CD4-positive, alpha-beta T cell (primary cell): Measurements from ENCODE around the gene GPX4. TPM values are rescaled to one million over a fixed set of nuclear protein-coding genes. Genes with fewer than 3 reads are reported as not detected.

Experiments used
- ATAC-seq: fragments of 200-7000 bp; cut with Tn5 transposase; one replicate; pipeline ENCODE4 v1.10.0; 2022; ENCODE audit warnings: mild to moderate bottlenecking; ENCODE audit not compliant: poor library complexity
- CTCF ChIA-PET: fragments of 350-600 bp; sonication (Branson Sonifier 250); formaldehyde crosslinking; loops from one replicate; lab custom pipeline; 2021; ENCODE audit warnings: antibody characterized with exemption, inconsistent platforms; lab: Charles Lee
- POLR2A ChIA-PET: fragments of 350-600 bp; sonication (Branson Sonifier 250); formaldehyde crosslinking; loops from one replicate; lab custom pipeline; 2021; ENCODE audit warnings: antibody characterized with exemption, inconsistent platforms; lab: Charles Lee
- DNase-seq, 14 experiments: peaks; one replicate each; pipeline ENCODE4 v3.0.0-alpha.2; 2013 to 2020; ENCODE audit warnings: mixed read lengths in 2 of 14
- H3K27ac ChIP-seq, 2 donors: one replicate each; pipeline versions ENCODE4 v1.5.1 to v1.7.0; 2013; ENCODE audit warnings: low read length in 2 of 2, low read depth in 1 of 2, mild to moderate bottlenecking in 1 of 2
- H3K27me3 ChIP-seq, 2 experiments: 1 replicate in 1 of 2; 2 replicates in 1 of 2; pipeline versions ENCODE4 v1.6.1 to v1.7.0; 2013; ENCODE audit warnings: low read length in 2 of 2, control low read depth in 1 of 2, mild to moderate bottlenecking in 1 of 2, moderate library complexity in 1 of 2; ENCODE audit not compliant: insufficient read depth in 2 of 2, control insufficient read depth in 1 of 2
- H3K36me3 ChIP-seq: one replicate; pipeline ENCODE4 v1.6.1; 2013; ENCODE audit warnings: low read length, control low read depth; ENCODE audit not compliant: insufficient read depth
- H3K4me1 ChIP-seq: one replicate; pipeline ENCODE4 v1.6.1; 2013; ENCODE audit warnings: low read length, control low read depth; ENCODE audit not compliant: insufficient read depth
- H3K4me3 ChIP-seq: one replicate; pipeline ENCODE4 v1.5.1; 2013; ENCODE audit warnings: mild to moderate bottlenecking, low read length, moderate library complexity
- H3K9me3 ChIP-seq, 2 experiments: 1 replicate in 1 of 2; 2 replicates in 1 of 2; pipeline versions ENCODE4 v1.6.1 to v1.7.0; 2013; ENCODE audit warnings: low read length in 2 of 2, mild to moderate bottlenecking in 2 of 2, control low read depth in 1 of 2, moderate library complexity in 1 of 2; ENCODE audit not compliant: control insufficient read depth in 1 of 2, insufficient read depth in 1 of 2
- H3K27ac Mint-ChIP-seq: one replicate; pipeline ENCODE4 v1.8.0; 2020; ENCODE audit warnings: mixed read lengths
- H3K27me3 Mint-ChIP-seq: one replicate; pipeline ENCODE4 v1.8.0; 2021; ENCODE audit warnings: mixed read lengths
- H3K36me3 Mint-ChIP-seq: one replicate; pipeline ENCODE4 v1.8.0; 2021; ENCODE audit warnings: low read depth, mixed read lengths
- H3K4me1 Mint-ChIP-seq: one replicate; pipeline ENCODE4 v1.8.0; 2021; ENCODE audit warnings: low read depth, mixed read lengths
- H3K4me3 Mint-ChIP-seq: one replicate; pipeline ENCODE4 v1.8.0; 2020; ENCODE audit warnings: mild to moderate bottlenecking, mixed read lengths
- H3K9me3 Mint-ChIP-seq: one replicate; pipeline ENCODE4 v1.8.0; 2020; ENCODE audit warnings: mixed read lengths
- intact Hi-C, 2 experiments: fragments of 100-400 bp; cut with DNase I in 1 of 2; cut with micrococcal nuclease in 1 of 2; formaldehyde crosslinking; loops; one replicate each; pipeline versions ENCODE4 v1.15.1 to v1.9.0; 2023 to 2025; cut with DNase I, micrococcal nuclease
- total RNA-seq, 174 experiments: library from RNA in 2 of 174; stranded (reverse) in 2 of 174; gene quantifications; one replicate each; pipeline ENCODE4 v1.2.3 and lab custom pipeline; 2021 to 2026
- TF ChIP-seq, protein P1 (sequence below): fragments of 200-600 bp; IDR thresholded peaks from one replicate; pipeline ENCODE4 v1.8.0; 2022; ENCODE audit warnings: antibody characterized with exemption, mild to moderate bottlenecking

GPX4 gene
- total RNA-seq, 2 experiments from 2014 or later, result 174 to 175 TPM

DNA sequence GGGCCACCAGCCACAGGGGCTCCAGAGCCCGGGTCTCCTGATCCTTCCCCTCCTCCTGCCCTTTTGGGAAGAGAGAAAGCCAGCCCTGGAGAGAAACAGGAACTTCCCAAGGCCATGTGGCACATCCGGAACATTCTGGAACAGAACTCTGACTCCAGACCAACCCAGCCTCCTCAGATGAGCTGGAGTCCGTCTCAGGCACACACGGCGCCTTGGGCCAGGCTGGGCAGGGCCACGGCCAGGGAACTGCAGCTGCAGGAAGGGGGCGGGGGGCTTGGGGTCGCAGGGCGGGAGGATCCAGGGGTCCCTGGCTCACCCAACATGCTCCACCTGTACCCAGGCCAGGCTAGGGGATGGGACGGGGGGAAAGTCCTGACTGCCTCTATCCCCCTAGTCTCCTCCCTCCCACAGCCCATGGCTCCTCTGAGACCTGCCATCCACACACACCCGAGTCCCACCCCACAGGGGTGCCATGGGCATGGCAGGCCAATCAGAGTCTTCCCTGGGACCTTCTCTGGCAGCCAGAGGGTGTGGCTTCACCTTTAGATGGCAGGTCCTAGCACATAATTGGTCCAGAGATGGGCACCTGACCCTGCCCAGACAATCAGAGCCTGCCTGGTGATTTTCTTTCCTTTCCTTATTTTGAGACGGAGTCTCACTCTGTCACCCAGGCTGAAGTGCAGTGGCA lies 47.4 kb downstream of the GPX4 start:
- DNase-seq, result no peak
- Histone ChIP-seq H3K27me3 (no peaks in the 10 kb centered on the region), H3K27ac (no peak overlapping the region), H3K36me3 (peaks cover 47% of the 10 kb centered on the region), H3K4me1 (peaks cover 20% of the 10 kb centered on the region), H3K9me3 (no peaks in the 10 kb centered on the region), H3K4me3 (no peak overlapping the region)
- Mint-ChIP-seq H3K36me3 (peaks cover 6% of the 10 kb centered on the region), H3K27me3 (no peaks in the 10 kb centered on the region), H3K9me3 (no peaks in the 10 kb centered on the region), H3K4me1 (no peaks in the 10 kb centered on the region), H3K4me3 (no peak overlapping the region), H3K27ac (no peak overlapping the region)
- ChIA-PET CTCF (no interaction called here), POLR2A (no interaction called here)
- intact Hi-C loops, result no loop called here
- no peak for ATAC-seq
- TF ChIP-seq, protein P1, sequence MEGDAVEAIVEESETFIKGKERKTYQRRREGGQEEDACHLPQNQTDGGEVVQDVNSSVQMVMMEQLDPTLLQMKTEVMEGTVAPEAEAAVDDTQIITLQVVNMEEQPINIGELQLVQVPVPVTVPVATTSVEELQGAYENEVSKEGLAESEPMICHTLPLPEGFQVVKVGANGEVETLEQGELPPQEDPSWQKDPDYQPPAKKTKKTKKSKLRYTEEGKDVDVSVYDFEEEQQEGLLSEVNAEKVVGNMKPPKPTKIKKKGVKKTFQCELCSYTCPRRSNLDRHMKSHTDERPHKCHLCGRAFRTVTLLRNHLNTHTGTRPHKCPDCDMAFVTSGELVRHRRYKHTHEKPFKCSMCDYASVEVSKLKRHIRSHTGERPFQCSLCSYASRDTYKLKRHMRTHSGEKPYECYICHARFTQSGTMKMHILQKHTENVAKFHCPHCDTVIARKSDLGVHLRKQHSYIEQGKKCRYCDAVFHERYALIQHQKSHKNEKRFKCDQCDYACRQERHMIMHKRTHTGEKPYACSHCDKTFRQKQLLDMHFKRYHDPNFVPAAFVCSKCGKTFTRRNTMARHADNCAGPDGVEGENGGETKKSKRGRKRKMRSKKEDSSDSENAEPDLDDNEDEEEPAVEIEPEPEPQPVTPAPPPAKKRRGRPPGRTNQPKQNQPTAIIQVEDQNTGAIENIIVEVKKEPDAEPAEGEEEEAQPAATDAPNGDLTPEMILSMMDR, result no peak

DNA sequence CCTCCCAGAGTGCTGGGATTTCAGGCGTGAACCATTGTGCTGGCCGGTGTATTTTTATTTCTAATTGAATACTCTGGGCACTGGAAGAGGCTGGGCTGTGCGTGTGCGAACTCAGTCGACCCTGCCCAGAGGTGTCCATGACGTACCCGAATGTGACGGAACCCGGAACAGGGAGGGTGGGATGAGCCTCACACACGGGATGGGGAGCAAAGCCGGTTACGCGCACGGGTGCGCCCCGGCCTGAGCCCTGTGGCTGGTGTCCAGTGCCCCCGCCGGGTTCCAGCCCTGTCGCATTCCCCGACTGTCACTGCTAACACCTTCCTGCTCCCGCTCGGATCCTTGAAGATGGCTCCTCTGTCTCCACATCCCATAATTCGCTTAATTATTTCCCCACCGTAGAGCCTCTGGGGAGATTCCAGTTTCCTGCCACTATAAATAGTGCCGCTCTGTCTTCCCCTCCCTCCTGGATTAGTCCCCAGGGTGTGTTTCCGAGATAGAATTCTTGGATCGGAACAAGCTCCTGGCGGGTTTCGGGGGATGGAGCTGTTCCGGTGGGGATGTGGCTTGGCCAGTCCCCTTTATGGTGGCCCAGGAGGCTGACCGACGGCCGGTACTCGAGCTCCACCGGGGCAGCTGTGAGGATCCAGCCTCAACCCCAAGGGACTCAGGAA lies 48.3 kb downstream of the GPX4 start:
- Mint-ChIP-seq H3K27me3 (no peaks in the 10 kb centered on the region), H3K4me3 (no peak overlapping the region), H3K27ac (no peak overlapping the region), H3K4me1 (no peaks in the 10 kb centered on the region), H3K9me3 (no peaks in the 10 kb centered on the region), H3K36me3 (peaks cover 6% of the 10 kb centered on the region)
- Histone ChIP-seq H3K4me1 (peaks cover 20% of the 10 kb centered on the region), H3K4me3 (no peak overlapping the region), H3K9me3 (no peaks in the 10 kb centered on the region), H3K27ac (no peak overlapping the region), H3K36me3 (peaks cover 48% of the 10 kb centered on the region), H3K27me3 (no peaks in the 10 kb centered on the region)
- intact Hi-C loops, result no loop called here
- DNase-seq (no peak), ATAC-seq (no peak)
- TF ChIP-seq, protein P1, result no peak
- CTCF ChIA-PET, result no interaction called here
- POLR2A ChIA-PET, result no interaction called here

DNA sequence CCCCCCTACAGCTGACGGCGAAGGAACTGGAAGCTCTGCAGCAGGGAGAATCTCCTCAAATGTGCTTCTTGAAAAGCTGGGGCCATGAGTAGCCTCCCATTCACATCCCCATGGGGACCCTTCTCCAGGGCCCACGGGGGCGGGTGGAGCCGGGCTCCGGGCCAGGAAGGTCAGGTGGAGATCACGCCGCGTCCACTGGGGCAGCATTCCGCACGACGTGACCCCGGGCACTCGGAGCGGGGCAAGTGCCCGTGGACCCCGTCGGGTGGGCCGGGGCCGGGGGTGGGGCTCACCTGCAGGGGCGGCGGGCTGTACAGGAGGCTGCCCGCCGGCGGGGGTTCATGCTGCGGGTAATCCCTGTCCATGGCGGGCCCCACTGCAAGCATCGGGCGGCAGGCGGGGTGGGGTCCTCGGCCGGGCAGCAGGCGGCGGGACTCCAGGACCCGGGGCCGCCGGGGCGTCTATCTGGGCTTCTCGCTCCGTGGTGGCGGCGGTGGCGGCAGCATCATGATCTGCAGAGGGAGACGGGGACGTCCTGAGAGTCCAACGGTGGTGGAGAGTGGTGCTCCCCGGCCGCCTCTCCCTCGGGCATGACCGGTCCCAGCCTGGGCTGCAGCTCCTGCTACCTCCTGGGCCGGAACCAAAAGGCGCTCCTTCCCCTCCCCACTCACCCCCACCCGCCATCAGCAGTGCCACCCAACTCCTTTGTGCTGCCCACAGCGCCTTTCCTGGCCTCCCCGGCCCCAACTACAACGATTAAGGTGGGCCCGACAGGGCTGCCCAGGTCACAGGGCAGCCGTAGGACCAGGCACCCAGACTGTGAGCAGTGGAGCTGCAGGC lies 50.3 kb downstream of the GPX4 start:
- CTCF ChIA-PET, result no interaction called here
- POLR2A ChIA-PET, result no interaction called here
- no peak overlapping the region for H3K27ac ChIP-seq
- Mint-ChIP-seq H3K36me3 (peaks cover 6% of the 10 kb centered on the region), H3K9me3 (no peaks in the 10 kb centered on the region), H3K27ac (no peak overlapping the region), H3K4me1 (no peaks in the 10 kb centered on the region), H3K4me3 (no peak overlapping the region), H3K27me3 (no peaks in the 10 kb centered on the region)
- H3K36me3 ChIP-seq, result peaks cover 55% of the 10 kb centered on the region
- H3K4me1 ChIP-seq, result peaks cover 21% of the 10 kb centered on the region
- TF ChIP-seq, protein P1, result no peak
- no peaks in the 10 kb centered on the region for H3K27me3 ChIP-seq
- DNase-seq (no peak), ATAC-seq (no peak)
- intact Hi-C loops, result no loop called here
- no peak overlapping the region for H3K4me3 ChIP-seq
- no peaks in the 10 kb centered on the region for H3K9me3 ChIP-seq
